ENCODE measurements around the gene SNN.

The SNN gene

GRCh38 chr16:11699234-11699894, 31.1 kb downstream of the SNN start:
- no peak for DNase-seq (ENCODE audit: low spot score)

- DNase-seq (ENCODE audit: low spot score), result no peak
Measured at GRCh38 chr16:11700264-11701029, 32.2 kb downstream of the SNN start.

- DNase-seq (ENCODE audit: low spot score), result no peak
Measured at GRCh38 chr16:11705311-11706025, 37.2 kb downstream of the SNN start.

GRCh38 chr16:11706180-11706742, 38.0 kb downstream of the SNN start:
- DNase-seq (ENCODE audit: low spot score), result no peak

GRCh38 chr16:11707679-11708197, 39.5 kb downstream of the SNN start:
- no peak for DNase-seq (ENCODE audit: low spot score)

- peak; percentile 28 for DNase-seq (ENCODE audit: low spot score)
Measured at GRCh38 chr16:11708421-11708820, 40.2 kb downstream of the SNN start.

- DNase-seq (ENCODE audit: low spot score), result no peak
Measured at GRCh38 chr16:11711662-11712061, 43.4 kb downstream of the SNN start.

GRCh38 chr16:11712122-11712521, 43.9 kb downstream of the SNN start:
- no peak for DNase-seq (ENCODE audit: low spot score)

- no peak for DNase-seq (ENCODE audit: low spot score)
Measured at GRCh38 chr16:11715246-11715947, 47.1 kb downstream of the SNN start.

GRCh38 chr16:11716336-11716735, 48.1 kb downstream of the SNN start:
- no peak for DNase-seq (ENCODE audit: low spot score)

GRCh38 chr16:11717811-11718210, 49.6 kb downstream of the SNN start:
- DNase-seq (ENCODE audit: low spot score), result no peak

GRCh38 chr16:11719171-11719570, 50.9 kb downstream of the SNN start:
- DNase-seq (ENCODE audit: low spot score), result no peak

GRCh38 chr16:11719762-11720161, 51.5 kb downstream of the SNN start:
- no peak for DNase-seq (ENCODE audit: low spot score)

GRCh38 chr16:11721781-11722467, 53.7 kb downstream of the SNN start:
- no peak for DNase-seq (ENCODE audit: low spot score)

GRCh38 chr16:11722468-11722808, 54.2 kb downstream of the SNN start:
- no peak for DNase-seq (ENCODE audit: low spot score)

GRCh38 chr16:11725457-11725856, 57.2 kb downstream of the SNN start:
- DNase-seq (ENCODE audit: low spot score), result no peak

- DNase-seq (ENCODE audit: low spot score), result no peak
Measured at GRCh38 chr16:11726008-11726407, 57.8 kb downstream of the SNN start.

- no peak for DNase-seq (ENCODE audit: low spot score)
Measured at GRCh38 chr16:11727796-11728543, 59.7 kb downstream of the SNN start.

Data from GM03348 (cell line).